Caco-2 (cell line): Measurements from ENCODE around the gene TIMM44. TPM values are rescaled to one million over a fixed set of nuclear protein-coding genes. Genes with fewer than 3 reads are reported as not detected.
A peak's percentile ranks its signal among the peaks of the same experiment; 100 is the strongest.

Experiments used
- BruUV-seq: library from RNA; stranded (reverse); fragments of 400-500 nt; replicated peaks from 2 replicates; lab custom pipeline; 2021; lab: Mats Ljungman, UMichigan
- CTCF ChIA-PET: fragments of 300-600 bp; sonication (Branson Sonifier 250); formaldehyde crosslinking; loops from one replicate; lab custom pipeline; 2022; ENCODE audit warnings: antibody characterized with exemption; lab: Charles Lee
- POLR2A ChIA-PET: fragments of 300-600 bp; sonication (Branson Sonifier 250); formaldehyde crosslinking; loops from one replicate; lab custom pipeline; 2022; ENCODE audit warnings: antibody characterized with exemption; lab: Charles Lee
- DNase-seq, 2 experiments: peaks; one replicate each; pipeline versions ENCODE4 v3.0.0 to v3.0.0-alpha.2; 2020 to 2022
- H3K27me3 ChIP-seq: replicated peaks from 2 replicates; pipeline ENCODE4 v1.6.0; 2011; ENCODE audit warnings: low read length; ENCODE audit not compliant: control insufficient read depth, insufficient read depth
- H3K36me3 ChIP-seq: 2 replicates; pipeline ENCODE4 v1.5.1; 2011; ENCODE audit warnings: low read length; ENCODE audit not compliant: control insufficient read depth, insufficient read depth
- H3K4me1 ChIP-seq: fragments of 250-450 bp; sonication (Bioruptor Pico); 2 replicates; pipeline ENCODE4 v1.5.1; 2020; ENCODE audit warnings: mild to moderate bottlenecking
- H3K4me3 ChIP-seq: 2 replicates; pipeline ENCODE4 v1.5.1; 2011; ENCODE audit warnings: low read depth, mild to moderate bottlenecking, control low read depth, low read length
- H3K9me3 ChIP-seq: fragments of 250-450 bp; sonication (Bioruptor Pico); 2 replicates; pipeline ENCODE4 v1.5.1; 2020; ENCODE audit warnings: mild to moderate bottlenecking, moderate library complexity
- H3K27ac Mint-ChIP-seq: one replicate; pipeline ENCODE4 v1.8.0; 2022; ENCODE audit warnings: mixed read lengths; ENCODE audit not compliant: unreplicated experiment
- H3K27me3 Mint-ChIP-seq: one replicate; pipeline ENCODE4 v1.8.0; 2022; ENCODE audit warnings: mixed read lengths; ENCODE audit not compliant: insufficient read depth, unreplicated experiment
- H3K36me3 Mint-ChIP-seq: one replicate; pipeline ENCODE4 v1.8.0; 2022; ENCODE audit warnings: mild to moderate bottlenecking, mixed read lengths; ENCODE audit not compliant: insufficient read depth, unreplicated experiment
- H3K4me1 Mint-ChIP-seq: one replicate; pipeline ENCODE4 v1.8.0; 2022; ENCODE audit warnings: low read depth, mixed read lengths; ENCODE audit not compliant: unreplicated experiment
- H3K4me3 Mint-ChIP-seq: one replicate; pipeline ENCODE4 v1.8.0; 2022; ENCODE audit warnings: mild to moderate bottlenecking, moderate library complexity, mixed read lengths; ENCODE audit not compliant: unreplicated experiment
- H3K9me3 Mint-ChIP-seq: one replicate; pipeline ENCODE4 v1.8.0; 2022; ENCODE audit warnings: mixed read lengths; ENCODE audit not compliant: unreplicated experiment
- CTCF ChIP-seq, 2 experiments: fragments of 200-600 bp in 1 of 2; IDR thresholded peaks; 1 replicate in 1 of 2; 2 replicates in 1 of 2; pipeline versions ENCODE4 v1.5.1 to v1.8.0; 2011 to 2022; ENCODE audit warnings: antibody characterized with exemption in 1 of 2, control low read depth in 1 of 2, inconsistent platforms in 1 of 2, low read depth in 1 of 2, low read length in 1 of 2, mild to moderate bottlenecking in 1 of 2, moderate library complexity in 1 of 2; ENCODE audit not compliant: insufficient read depth in 1 of 2, severe bottlenecking in 1 of 2, unreplicated experiment in 1 of 2
- intact Hi-C: fragments of 100-400 bp; cut with micrococcal nuclease; formaldehyde crosslinking; loops from one replicate; pipeline ENCODE4 v1.10.0; 2022; ENCODE audit not compliant: unreplicated experiment
- total RNA-seq: library from RNA; stranded (reverse); gene quantifications from 2 replicates; pipeline ENCODE4 v1.2.3, GENCODE V29; 2022

TIMM44 gene
- total RNA-seq, 1 experiment from 2014 or later, result 129 TPM

DNA sequence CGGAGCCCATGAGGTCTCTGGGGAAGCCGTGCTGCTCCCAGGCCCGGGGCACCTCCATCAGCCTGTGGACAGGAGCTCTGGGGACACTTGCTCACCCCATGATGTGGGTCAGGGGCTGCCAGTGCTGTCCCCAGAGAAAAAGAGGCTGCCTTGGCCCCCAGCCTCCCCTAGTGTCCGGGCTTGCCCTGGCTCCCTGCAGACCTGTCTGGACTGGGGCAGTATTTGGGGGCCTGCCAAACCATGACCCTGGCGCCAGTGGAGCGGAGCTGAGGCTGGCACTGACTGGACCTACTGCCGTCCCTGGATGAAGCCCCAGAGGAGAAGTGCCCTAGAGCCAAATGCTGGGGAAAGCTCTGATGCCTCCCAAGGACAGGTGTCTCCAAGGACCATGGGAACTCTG lies 31.6 kb upstream of the TIMM44 start:
- no peak for TF ChIP-seq CTCF (IDR thresholded peaks at IDR 0.05; ENCODE audit: insufficient read depth in 1 of 2, low read depth in 1 of 2, low read length in 1 of 2, severe bottlenecking in 1 of 2, unreplicated experiment in 1 of 2)
- Histone ChIP-seq H3K4me3 (no peak overlapping the region), H3K27me3 (no peaks in the 10 kb centered on the region), H3K36me3 (no peaks in the 10 kb centered on the region; the same call in 1 of the 2 replicates), H3K4me1 (no peaks in the 10 kb centered on the region), H3K9me3 (no peaks in the 10 kb centered on the region)
- intact Hi-C loops, result no loop called here
- H3K9me3 Mint-ChIP-seq, result no peaks in the 10 kb centered on the region
- H3K27me3 Mint-ChIP-seq, result no peaks in the 10 kb centered on the region
- no peaks in the 10 kb centered on the region for H3K4me1 Mint-ChIP-seq
- no TSS peak for BruUV-seq
- H3K4me3 Mint-ChIP-seq, result no peak overlapping the region
- POLR2A ChIA-PET, result no interaction called here
- peaks cover 78% of the 10 kb centered on the region for H3K36me3 Mint-ChIP-seq
- no peak for DNase-seq
- CTCF ChIA-PET, result no interaction called here
- no peak overlapping the region for H3K27ac Mint-ChIP-seq

- no peak for TF ChIP-seq CTCF (IDR thresholded peaks at IDR 0.05; ENCODE audit: insufficient read depth in 1 of 2, low read depth in 1 of 2, low read length in 1 of 2, severe bottlenecking in 1 of 2, unreplicated experiment in 1 of 2)
- BruUV-seq, result no TSS peak
- H3K36me3 Mint-ChIP-seq, result peaks cover 75% of the 10 kb centered on the region
- H3K27me3 ChIP-seq, result no peaks in the 10 kb centered on the region
- peak overlapping the region; percentile 35 for H3K27ac Mint-ChIP-seq
- no peaks in the 10 kb centered on the region for H3K4me1 Mint-ChIP-seq
- H3K4me3 Mint-ChIP-seq, result no peak overlapping the region
- H3K36me3 ChIP-seq, result peaks cover 1% of the 10 kb centered on the region; the same call in 1 of the 2 replicates
- H3K4me3 ChIP-seq, result no peak overlapping the region
- H3K4me1 ChIP-seq, result no peaks in the 10 kb centered on the region
- intact Hi-C loops, result no loop called here
- ChIA-PET POLR2A (no interaction called here), CTCF (no interaction called here)
- no peaks in the 10 kb centered on the region for H3K9me3 ChIP-seq
- no peaks in the 10 kb centered on the region for H3K9me3 Mint-ChIP-seq
- DNase-seq, result no peak
- no peaks in the 10 kb centered on the region for H3K27me3 Mint-ChIP-seq
Measured at GRCh38 chr19:7973883-7974282, 30.4 kb upstream of the TIMM44 start.

DNA sequence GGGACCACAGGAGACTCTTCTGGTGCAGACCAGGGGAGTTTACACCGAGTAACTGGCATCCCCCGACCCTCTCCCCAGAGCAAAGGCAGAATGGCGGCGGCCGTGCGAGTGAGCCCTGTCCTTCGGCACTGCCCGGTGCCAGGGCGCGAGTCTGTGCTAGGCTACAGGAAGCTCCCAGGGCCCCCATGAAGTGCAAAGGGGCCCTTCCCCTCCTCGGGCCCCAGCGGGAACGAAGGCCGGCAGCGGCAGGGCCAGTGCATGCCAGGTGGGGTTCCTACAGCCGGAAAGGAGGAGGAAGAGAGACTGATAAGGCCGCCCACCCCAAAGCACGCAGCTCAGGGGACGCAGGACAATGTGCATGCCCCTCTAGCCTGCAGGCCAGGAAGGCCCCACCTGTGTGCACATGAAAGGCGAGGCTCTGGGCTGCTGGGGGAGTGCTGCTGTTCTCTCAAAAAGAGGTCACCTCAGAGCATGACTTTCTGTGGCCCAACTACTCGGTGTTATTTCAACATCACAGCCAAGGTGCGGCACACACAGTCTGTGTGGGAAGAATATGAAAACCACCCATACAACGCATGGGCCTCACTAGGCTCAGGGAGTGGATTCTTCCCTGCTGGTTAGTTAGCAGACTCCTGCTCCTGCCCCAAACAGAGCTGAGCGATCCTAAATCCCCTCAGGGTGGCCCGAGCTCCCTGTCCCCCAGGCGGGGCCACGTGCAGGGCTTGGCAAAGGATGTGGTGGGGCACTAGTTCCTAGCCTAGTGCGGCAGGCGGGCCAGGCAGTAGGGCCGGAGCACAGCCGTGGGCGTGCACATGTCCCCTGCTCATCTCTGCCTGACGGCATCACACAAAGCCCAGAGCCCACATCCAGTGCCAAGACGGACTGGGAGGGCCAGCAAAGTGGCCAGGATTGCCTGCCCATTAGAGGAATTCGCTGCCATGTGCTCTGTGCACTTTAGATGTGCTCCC lies 28.4 kb upstream of the TIMM44 start:
- no peak for DNase-seq
- POLR2A ChIA-PET, result no interaction called here
- H3K9me3 Mint-ChIP-seq, result no peaks in the 10 kb centered on the region
- Histone ChIP-seq H3K9me3 (no peaks in the 10 kb centered on the region), H3K4me3 (no peak overlapping the region), H3K36me3 (peaks cover 1% of the 10 kb centered on the region; the same call in 1 of the 2 replicates), H3K4me1 (no peaks in the 10 kb centered on the region), H3K27me3 (no peaks in the 10 kb centered on the region)
- CTCF ChIA-PET, result interaction anchor here (1.4 to 1.5 kb wide), 2 partner anchors 28 to 30 kb away, joined by 3 to 10 read pairs; partner anchors contain the start of gene TIMM44
- H3K4me1 Mint-ChIP-seq, result no peaks in the 10 kb centered on the region
- no peak for TF ChIP-seq CTCF (IDR thresholded peaks at IDR 0.05; ENCODE audit: insufficient read depth in 1 of 2, low read depth in 1 of 2, low read length in 1 of 2, severe bottlenecking in 1 of 2, unreplicated experiment in 1 of 2)
- no peak overlapping the region for H3K4me3 Mint-ChIP-seq
- no TSS peak for BruUV-seq
- intact Hi-C loops, result no loop called here
- H3K27ac Mint-ChIP-seq, result no peak overlapping the region
- peaks cover 74% of the 10 kb centered on the region for H3K36me3 Mint-ChIP-seq
- no peaks in the 10 kb centered on the region for H3K27me3 Mint-ChIP-seq
